AG08395 (cell line): ENCODE measurements around the gene SGSM2.
"Not testable (repeated sequence)": the region's sequence is repeated elsewhere in the genome, so short reads cannot be mapped to it uniquely, and the experiment has no call there.

Experiments used
- DNase-seq: peaks from one replicate; pipeline ENCODE4 v3.0.0; 2012; ENCODE audit warnings: mixed read lengths, low spot score

Gene SGSM2, protein sequence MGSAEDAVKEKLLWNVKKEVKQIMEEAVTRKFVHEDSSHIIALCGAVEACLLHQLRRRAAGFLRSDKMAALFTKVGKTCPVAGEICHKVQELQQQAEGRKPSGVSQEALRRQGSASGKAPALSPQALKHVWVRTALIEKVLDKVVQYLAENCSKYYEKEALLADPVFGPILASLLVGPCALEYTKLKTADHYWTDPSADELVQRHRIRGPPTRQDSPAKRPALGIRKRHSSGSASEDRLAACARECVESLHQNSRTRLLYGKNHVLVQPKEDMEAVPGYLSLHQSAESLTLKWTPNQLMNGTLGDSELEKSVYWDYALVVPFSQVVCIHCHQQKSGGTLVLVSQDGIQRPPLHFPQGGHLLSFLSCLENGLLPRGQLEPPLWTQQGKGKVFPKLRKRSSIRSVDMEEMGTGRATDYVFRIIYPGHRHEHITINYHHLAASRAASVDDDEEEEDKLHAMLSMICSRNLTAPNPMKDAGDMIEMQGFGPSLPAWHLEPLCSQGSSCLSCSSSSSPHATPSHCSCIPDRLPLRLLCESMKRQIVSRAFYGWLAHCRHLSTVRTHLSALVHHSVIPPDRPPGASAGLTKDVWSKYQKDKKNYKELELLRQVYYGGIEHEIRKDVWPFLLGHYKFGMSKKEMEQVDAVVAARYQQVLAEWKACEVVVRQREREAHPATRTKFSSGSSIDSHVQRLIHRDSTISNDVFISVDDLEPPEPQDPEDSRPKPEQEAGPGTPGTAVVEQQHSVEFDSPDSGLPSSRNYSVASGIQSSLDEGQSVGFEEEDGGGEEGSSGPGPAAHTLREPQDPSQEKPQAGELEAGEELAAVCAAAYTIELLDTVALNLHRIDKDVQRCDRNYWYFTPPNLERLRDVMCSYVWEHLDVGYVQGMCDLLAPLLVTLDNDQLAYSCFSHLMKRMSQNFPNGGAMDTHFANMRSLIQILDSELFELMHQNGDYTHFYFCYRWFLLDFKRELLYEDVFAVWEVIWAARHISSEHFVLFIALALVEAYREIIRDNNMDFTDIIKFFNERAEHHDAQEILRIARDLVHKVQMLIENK

DNA sequence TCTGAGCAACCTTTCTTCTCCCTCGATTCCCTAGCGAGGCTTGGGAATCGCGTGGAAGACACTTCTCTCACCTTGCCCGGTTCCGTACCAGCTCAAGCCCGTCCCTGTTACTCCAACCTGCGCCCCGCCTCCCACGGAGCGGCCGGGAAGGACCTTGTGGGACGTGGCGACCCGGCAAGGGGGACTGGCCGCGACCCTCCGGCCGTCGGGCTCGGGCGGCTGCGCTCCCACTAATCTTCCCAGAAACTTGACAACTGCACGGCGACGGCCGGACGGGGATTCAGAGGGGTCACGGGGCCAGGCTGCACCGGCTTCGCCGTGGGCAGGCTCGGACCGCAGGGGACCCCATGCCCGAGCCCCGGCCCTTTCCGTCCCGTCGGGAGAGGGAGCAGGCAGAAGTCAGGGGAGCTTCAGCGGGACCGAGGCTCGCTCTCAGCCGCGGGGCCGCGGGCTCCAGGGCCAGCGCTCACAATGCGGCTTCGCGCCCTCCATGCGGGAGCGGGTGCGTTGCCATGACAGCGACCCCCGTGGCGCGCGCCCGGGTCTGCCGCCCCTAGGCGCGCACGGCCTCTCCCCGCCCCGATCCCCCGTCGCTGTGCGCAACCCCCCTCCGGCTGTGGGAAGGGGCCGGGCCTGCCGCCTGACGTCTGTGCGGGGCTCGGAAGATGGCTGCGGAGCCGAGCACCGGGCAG lies at the start of gene SGSM2:
SGSM2 (plus strand) TSS at position 650 of the 692 bp plus-strand sequence. CDS start 188 bp downstream, outside the sequence.
- peak; percentile 69 for DNase-seq

DNA sequence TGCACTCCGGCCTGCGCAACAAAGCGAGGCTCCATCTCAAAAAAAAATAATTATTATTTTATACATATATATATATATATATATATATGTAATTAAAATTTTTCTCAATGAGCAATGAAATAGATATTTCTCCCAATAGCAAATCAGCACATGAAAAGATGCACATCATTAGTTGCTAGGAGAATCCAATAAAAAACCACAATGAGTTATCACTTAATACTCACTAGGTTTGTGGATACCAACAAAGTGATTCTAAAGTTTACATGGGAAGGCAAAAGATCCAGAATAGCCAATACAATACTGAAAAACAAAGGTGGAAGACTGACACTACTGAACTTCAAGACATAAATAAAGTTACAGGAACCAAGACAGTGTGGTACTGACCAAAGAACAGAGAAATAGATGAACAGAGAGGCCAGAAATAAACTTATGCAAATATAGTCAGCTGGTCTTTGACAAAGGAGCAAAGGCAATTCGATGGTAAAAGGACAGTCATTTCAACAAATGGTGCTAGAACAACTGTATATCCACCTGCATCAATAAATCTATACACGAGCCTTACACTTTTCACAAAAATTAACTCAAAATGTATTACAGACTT lies 47.3 kb upstream of the SGSM2 start:
- no peak for DNase-seq

DNA sequence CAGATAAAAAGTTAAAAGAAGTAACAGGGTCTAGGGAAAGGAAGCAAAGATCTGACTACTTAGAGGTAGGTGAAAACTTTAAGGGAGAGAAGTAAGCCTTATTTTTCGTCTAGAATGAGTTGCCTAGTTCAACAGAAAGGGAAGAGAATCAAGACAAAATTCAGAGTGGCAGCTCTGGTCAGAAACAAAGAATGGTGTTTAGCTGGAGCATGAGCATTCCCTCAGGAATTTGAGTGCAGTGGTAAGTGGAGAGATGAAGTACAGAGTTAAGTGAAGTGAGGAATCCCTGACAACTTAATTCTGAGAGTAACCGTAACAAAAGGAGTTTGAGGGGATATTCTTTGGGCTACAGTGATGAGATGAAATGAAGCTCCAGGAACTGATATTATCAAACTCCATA lies 45.2 kb upstream of the SGSM2 start:
- DNase-seq: no peak

DNA sequence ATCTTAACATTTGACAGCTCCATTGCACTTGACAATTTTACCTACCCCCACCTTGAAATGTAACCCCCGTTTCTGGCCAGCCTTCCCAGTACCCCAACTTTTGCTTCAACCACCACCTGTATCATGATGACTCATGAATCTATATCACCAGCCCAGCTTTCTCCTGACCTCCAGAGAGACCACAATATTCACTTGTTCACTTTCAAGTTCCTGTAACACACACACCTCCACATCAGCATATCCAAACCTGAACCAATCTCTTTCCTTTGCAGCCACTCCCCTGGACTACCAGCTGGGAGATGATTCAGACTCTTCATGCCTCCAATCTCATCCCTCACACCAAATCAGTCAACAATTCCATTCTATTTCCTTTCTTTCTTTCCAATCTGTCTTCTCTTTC lies 41.7 kb upstream of the SGSM2 start:
- DNase-seq: no peak

DNA sequence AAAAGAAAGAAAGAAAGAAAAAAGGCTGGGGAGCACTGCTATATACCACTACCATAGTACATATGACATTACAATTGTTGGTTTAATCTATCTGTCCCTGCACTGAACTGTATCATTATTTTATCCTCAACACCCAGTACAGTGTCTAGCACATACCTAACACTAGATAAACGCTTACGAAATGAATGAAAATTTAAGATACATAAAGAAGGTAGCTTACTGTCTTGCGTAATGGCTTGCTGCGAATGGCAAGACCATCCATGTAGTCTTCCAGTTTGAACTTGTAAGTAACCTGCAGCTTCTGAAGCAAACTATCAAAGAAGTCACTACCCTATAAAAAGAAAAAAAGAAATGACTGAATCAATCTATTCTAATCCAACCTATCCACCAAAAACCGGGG lies 40.3 kb upstream of the SGSM2 start:
- DNase-seq: no peak

DNA sequence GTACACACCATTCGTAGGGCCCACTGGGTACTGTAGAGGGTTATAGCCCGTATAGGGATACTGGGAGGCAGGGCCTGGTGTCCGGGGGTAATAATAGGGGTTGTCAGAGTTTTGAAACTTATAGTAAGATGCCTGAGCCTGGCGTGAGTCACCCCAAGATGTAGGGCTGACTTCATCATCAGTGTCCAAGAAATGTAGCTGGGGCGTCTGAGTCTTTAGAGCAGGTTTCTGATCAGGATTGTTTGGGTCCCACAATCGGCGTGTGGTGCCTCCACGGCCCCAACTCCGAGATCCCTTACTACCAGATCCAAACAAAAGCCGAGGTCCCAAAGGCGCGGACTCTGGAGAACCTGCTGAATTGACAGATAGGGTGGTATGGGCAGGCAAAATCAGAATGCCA lies 38.2 kb upstream of the SGSM2 start:
- no peak for DNase-seq

DNA sequence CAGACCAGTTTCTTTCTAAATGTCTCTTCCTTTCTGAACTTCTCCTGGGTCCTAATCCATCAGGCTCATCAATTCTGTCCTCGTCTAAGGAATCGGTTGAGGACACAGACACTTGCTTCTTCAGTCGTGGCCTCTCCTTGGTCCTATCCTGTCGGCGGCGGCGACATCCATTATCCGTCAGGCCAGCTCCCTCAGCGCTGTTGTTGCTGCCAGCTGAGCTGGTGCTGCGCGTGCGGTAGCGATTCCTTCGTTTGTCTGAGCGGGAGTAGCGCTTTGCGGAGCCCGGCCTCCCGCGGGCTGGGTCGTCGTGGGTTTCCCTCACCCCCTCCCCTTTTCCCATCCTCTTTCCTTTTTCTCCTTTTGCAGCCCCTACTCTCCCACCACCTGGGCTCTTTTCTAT lies 37.5 kb upstream of the SGSM2 start:
- no peak for DNase-seq

DNA sequence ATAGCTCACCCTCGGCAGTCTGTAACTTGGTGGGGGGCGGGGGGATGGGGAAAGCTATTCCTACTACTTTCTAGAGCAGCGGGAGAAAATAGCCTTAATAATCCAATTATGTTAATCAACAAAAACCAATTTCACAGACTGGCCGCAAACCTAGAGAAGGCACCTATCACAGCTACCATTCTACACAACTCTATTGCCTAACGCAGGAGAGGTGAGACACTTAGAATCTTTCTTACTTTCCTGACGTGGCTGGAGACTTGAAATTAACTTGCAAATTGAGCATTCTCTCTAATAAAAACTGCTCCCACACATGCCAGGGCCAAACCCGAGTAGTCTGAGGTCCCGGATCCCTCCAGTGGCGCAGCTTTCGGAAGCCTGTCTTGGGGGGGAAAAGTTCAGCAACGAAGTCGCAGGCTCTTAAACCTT lies 34.5 kb upstream of the SGSM2 start:
- DNase-seq: no peak

DNA sequence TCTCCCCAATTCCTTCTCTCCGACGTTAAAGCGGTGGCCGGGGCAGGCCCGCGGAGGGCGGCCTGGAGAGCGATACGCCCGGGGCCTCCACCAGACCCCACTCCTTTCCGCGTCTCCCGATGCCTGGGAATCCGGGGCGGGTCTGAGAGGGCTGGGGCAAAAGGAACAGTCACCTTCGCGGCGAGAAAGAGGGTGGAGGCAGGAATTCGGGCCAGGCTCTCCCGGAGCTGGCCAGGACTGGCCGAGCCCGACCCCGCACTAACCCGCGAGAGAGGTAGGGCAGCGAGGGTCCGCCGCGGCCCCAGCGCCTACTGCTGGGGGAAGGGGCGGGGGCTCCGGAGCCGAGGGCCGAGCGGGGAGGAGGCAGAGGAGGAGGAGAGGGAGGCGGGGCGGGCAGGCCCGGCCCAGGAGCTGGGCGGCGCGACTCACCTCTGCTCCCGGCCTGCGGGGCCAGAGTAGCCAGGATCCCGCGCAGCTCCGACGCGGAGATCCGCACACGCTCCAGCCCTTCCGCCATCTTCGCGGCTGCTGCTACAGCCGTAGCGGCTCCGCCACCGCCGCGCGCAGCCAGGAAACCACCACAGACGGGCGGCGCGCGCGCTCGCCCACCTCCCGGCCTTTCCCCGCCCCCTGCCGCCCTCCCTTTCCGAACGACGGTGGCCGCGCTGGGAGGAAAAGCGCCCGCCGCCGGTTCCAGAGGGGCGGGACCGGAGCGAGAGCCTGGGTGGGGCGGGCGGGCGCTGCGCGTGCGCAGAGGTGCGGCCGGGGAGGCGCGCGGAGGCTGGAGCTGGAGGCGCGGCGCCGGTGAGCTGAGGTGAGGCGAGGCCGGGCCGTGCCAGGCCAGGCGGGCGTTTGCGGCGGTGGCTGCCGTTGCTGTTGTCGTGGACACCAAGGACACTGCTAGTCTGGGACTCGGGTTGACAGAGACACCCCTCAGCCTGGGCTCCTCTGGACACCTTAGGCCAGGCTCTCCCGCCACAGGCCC lies 33.8 kb upstream of the SGSM2 start, which contains the start of the genes SMG6 and SRR:
SMG6 (minus strand) TSS at position 582 of the 985 bp plus-strand sequence; CDS start at position 517, 65 bp downstream.
SRR (plus strand) TSS at position 747 of the 985 bp plus-strand sequence. CDS start 11,611 bp downstream, outside the sequence.
- DNase-seq: peak; percentile 100

DNA sequence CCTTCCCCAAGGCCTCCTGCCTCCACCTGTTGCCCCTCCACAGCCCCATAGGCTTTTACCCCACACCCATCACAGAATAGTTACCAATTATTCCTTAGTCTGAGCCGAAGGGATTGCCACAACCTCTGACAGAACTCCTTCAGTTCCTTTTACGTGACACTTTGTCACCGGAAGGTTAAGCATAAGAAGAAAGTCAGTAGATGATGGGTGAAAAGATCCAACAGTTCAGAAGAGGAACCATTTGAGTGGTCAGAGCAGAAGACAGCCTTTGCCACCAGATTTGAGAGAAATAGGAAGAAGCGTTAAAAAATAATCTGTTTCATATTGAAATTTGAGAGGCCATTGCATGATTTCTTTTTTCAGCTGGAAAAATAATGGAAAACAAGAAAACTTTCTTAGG lies 32.4 kb upstream of the SGSM2 start:
- DNase-seq: no peak

DNA sequence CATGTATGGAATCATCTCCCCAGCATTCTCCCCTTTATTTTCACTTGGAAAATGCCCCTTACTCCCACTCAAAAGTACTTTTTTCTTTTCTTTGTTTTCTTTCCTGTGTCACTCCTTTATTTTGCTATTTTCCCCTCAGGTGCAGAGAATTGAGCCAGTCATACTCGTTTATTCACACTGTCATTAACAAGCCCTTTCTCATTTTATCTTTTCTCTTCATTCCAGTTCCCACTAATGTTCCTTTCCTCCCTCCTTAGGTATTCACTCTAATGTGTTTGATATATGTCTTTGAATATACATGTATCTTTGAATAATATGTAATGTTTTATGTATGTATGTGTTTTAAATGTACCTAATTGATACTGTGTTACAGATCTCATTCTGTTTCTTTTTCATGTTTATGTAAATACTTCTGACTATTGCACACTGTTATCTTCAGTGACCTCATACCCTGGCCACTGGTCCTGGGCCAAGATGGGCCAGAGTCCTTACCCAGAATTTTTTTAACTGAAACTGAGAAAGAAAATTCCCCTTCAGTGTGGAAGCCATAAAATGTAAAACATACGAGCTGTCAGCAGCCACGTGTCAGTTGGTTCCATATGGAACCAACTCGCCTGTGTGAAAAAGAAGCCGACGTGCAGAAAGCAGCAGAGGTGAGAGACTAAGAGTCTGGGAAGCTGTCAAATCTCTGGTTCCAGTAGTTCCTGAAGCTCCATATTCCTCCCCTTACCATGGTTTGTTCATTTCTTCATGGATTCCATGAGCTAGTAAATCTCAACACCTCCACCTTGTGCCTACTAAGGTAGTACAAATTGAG lies 27.8 kb upstream of the SGSM2 start:
- no peak for DNase-seq

DNA sequence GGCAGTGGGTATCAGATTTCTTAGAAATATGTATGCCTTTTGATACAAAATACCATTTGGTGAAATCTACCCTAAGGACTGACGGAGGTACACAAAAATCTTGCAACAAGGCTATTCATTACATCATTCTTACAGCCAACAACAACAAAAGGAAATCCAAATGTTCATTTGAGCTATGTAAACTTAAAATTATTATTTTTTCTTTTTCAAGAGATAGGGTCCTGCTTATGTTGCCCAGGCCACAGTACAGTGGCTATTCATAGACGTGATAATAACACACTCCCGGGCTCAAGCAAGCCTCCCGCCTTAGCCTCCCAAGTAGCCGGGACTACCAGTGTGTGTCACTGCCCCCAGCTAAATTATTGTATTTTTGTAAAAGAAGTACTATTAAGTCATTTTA lies 24.6 kb upstream of the SGSM2 start:
- DNase-seq: no peak

DNA sequence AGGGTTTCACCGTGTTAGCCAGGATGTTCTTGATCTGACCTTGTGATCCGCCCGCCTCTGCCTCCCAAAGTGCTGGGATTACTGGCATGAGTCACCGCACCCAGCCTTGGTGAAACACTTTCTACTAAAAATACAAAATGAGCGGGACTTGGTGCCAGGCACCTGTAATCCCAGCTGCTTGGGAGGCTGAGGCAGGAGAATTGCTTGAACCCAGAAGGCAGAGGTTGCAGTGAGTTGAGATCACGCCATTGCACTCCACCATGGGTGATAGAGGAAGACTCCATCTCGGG lies 20.4 kb upstream of the SGSM2 start:
- DNase-seq: not testable (repeated sequence)

DNA sequence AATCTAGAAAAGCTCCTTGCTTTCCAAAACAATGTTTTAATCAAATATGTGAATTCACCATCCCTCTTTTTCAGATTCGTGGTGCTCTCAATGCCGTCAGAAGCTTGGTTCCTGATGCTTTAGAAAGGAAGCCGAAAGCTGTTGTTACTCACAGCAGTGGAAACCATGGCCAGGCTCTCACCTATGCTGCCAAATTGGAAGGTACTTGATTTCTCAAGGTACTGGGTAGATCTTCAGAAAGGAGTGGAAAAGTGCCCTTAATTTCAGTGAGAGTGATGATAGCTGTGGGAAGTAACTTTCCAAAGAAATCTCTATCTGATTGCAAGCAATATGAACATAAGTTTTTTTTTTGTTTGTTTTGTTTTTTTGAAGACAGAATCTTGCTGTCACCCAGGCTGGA lies 19.5 kb upstream of the SGSM2 start:
- DNase-seq: no peak

DNA sequence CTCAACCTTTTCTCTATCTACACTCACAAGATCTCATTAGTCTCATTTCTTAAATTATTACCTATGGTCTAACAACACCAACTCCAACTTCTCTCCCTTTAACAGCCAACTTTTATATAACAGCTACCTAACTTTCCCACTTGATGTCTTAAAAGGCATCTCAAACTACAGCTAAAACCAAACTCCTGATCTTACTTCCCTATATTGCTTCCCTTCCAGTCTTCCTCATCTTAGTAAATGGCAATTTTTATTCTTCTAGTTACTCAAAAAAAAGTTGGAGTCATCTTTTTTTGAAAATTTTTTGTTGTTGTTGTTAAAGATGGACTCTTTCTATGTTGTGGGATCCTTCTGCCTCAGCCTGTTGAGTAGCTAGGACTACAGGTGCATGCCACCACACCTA lies 18.2 kb upstream of the SGSM2 start:
- DNase-seq: no peak

DNA sequence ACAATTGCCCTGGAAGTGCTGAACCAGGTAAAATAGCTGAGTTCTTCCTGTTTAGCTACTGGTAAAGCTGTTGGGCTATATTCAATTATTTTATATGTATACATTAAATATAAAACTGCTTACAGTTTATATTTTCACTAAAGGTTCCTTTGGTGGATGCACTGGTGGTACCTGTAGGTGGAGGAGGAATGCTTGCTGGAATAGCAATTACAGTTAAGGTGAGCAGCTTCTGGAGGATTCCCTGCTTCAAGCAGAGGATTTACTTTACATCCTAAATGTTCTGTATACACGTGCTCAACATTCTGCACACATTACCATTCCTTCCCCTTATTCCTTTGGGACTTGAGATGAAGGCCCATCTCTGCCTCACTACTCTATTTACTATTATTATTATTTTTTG lies 15.9 kb upstream of the SGSM2 start:
- no peak for DNase-seq

DNA sequence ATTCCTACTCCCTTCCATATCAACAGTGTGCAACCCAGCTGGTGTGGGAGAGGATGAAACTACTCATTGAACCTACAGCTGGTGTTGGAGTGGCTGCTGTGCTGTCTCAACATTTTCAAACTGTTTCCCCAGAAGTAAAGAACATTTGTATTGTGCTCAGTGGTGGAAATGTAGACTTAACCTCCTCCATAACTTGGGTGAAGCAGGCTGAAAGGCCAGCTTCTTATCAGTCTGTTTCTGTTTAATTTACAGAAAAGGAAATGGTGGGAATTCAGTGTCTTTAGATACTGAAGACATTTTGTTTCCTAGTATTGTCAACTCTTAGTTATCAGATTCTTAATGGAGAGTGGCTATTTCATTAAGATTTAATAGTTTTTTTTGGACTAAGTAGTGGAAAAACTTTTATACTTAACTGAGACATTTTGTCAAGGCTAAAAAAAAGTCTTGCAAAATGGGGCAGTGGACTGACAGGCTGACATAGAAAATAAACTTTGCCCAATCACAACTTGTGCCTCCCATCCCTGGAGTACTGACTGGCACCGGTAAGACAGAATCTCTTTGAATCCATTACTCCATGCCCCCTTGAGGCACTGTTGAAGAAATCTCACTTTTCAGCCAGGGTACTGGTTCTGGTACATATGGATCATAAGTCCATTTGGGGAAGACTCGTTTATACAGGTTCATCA lies 13.5 kb upstream of the SGSM2 start:
- no peak for DNase-seq

DNA sequence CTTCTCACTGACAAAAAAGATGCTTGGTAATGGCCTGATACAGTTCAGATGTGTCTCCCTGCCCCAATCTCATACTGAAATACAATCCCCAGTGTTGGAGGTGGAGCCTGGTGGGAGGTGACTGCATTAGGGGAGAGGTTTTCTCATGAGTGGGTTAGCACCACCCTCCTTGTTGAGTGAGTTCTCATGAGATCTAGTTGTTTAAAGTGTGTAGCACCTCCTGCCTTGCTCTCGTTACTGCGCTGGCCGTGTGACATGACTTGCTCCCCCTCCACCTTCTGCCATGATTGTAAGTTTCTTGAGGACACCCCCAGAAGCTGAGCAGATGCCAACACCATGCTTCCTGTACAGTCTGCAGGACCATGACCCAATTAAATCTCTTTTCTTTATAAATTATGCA lies 6.0 kb upstream of the SGSM2 start:
- DNase-seq: no peak

DNA sequence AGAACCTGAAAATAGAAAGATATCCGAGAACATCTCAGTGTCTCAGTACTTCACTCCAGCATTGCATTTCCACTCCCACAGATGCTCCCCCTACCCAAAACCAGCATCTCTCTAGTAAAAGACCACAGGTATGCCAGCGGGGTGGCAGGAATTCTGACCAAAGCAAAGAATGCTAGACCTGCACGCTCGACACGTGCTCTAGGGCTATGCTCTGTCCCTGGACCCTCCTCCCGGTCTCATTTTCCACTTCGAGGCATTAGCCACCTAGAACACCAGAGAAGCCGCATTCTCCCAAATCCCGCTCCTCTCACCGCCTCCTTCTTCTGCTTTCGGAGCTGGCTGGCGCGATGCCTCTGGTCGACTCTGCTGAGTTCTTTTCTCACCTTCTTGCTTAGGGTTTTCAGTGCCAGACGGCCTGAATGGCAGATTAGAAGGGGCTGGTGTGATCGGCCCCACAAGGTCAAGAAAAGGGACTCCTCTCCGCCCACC lies 1.5 kb upstream of the SGSM2 start:
- DNase-seq: peak; percentile 12
